Stimulated activated naive CD4-positive, alpha-beta T cell (primary cell): ENCODE measurements around the gene SLC66A2.

Source experiments
- DNase-seq, 6 experiments: peaks; one replicate each; lab custom pipeline; 2025; lab: John Stamatoyannopoulos, UW

The SLC66A2 gene

DNA sequence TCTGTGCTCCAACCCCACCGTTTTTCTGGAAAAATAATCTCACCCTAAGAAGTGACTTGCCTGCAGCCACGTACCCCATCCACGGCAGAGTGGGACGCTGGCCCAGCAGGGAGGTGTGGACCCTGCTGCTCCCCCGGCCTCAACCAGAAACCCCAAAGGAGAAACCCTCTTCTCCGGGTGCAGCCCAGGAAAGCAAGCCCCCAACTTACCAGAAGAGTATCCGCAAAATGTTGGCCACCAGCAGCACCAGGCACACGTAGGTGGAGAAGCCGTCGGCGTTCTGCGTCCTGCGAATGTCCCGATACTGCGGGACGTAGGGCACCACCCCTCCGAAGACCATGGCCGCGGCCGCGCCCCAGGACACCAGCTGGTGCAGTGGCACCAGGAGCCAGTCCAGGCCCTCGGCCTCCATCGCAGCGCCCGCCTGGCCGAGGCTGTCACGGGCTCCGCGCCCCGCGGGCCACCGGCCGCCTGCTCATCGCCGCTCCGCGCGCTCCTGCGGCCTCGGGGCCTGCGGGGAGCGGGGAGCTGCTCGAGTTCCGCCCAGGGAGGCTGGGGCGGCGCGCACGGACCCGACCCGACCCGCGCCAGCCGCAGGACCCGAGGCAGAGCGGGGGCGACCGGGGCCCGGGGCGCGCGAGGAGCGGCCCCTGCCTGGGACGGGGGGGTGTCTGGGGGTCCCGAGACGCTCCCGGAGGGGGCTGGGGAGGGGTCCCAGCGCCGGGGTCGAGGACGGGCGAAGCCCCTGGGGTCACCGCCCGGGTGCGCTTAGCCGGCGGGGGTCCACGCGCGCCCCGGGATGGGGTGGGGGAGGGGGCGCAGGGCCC, 725 bp downstream of the SLC66A2 start:
- DNase-seq = peak in 2 of 6 experiments; percentile 28 to 50

DNA sequence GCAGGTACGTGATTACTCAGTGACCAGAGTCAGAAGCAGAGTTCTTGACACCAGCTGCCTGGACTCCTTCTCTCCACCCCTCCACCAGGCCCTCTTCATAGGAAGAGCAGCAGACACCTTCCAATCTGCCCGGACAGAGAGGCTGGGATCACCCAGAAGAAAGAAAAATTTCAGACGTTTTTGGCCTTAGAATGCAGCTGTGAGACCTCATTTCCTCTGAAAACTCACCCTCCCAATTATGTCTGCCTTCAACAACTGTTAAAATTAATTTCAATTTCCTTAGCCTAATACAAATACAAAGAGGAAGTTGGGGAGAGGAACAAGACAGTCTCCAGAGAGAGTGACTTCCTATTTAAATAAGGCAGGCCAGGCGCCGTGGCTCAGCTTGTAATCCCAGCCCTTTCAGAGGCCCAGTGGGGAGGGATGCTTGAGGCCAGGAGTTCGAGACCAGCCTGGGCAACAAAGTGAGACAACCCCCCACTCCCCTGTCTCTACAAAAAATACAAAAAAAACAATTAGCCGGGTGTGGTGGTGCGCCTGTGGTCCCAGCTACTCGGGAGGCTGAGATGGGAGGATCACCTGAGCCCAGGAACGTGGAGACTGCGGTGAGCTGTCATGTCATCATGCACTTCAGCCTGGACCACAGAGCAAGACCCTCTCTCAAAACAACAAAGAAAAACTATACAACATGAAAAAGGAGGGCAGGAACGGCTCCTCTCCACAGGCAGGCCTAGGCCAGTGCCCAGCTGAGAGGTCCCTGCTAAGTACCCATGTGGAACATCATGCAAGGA, 1.6 kb downstream of the SLC66A2 start:
- DNase-seq = no peak

- DNase-seq = no peak
These were observed 2.6 kb downstream of the SLC66A2 start for GRCh38 chr18:79948719-79949411.

DNA sequence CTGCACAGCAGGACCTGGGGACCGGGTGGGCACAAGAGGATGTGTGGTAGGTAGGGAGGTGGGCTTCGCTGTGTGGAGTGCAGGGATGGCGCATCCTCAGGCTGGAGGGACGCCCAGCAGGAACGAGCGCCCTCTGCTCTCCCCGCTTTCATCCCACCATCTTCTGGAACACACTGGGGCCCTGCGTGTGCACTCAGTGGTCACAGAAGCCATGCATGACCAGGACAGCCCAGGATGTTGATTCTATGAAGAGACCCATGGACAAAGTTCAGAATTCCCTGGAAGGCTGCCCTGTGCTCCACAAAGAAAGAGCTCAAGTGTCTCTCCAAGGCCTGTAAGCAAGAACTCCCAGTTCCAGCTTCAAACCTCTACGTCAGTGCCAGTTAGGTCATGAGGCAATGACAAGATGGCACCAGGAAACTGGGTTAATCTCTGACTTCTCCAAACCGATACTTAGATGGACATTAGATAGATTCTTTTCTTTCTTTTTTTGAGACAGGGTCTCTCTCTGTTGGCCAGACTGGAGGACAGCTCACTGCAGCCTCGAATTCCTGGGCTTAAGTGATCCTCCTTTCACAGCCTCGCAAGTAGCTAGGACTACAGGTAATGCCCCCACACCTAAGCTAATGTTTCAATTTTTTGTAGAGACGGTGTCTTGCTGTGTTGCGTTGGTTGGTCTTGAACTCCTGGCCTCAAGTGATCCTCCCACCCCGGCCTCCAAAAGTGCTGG, 3.4 kb downstream of the SLC66A2 start:
- DNase-seq = no peak

- no peak for DNase-seq
These were observed 4.2 kb downstream of the SLC66A2 start for GRCh38 chr18:79947054-79947755.

GRCh38 chr18:79945118-79946042, 6.1 kb downstream of the SLC66A2 start:
- DNase-seq = no peak

GRCh38 chr18:79944746-79945117, 6.7 kb downstream of the SLC66A2 start:
- no peak for DNase-seq

DNA sequence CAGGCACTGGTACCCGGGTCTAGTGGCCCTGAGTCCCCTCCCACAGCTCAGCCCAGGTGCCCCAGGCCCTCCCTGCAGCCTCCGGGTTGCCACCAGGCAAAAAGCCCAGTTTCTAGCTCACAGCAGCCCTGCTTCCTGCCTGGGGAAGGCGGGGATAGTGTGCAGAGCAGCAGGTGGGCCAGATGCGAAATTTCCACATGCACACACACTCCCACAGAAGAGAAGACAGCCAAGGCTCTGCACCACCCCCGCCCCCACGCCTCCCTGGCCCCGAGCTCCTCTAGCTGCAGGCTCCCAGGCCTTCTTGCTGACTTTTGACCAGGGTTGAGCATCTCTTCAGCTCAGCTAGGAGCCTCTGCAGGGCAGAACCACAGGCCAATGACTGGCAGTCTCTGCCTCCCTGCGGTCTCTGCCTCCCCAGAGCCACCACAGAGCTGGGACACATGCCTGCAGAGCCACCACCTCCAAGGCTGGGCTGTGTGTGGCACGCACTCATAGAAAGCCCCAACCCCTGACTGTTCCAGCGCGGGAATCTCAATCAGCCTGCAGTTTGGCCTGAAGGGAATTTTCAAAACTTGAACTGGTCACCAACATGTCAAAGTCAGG, 7.2 kb downstream of the SLC66A2 start:
- no peak for DNase-seq

DNA sequence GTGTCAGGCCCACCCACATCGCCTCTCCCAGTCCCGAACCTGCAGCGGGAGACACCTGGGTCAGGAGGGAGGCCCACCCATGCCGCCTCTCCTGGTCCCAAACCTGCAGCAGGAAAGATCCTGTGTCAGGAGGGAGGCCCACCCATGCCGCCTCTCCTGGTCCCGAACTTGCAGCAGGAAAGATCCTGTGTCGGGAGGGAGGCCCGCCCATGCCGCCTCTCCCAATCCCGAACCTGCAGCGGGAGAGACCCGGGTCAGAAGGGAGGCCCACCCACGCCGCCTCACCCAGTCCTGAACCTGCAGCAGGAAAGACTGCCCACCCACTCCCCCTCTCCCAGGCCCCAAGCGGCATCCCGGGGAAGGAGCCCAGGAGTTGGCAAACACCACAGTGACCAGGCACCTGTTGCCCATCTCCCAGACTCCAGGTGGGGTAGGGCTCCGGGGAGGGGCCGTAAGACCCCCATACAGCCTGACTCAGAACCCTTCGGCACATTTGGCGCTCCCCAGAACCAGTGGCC, 7.8 kb downstream of the SLC66A2 start:
- no peak for DNase-seq

- no peak for DNase-seq
These were observed 8.5 kb downstream of the SLC66A2 start for GRCh38 chr18:79942786-79943607.

- no peak for DNase-seq
These were observed 9.2 kb downstream of the SLC66A2 start for GRCh38 chr18:79942211-79942610.

DNA sequence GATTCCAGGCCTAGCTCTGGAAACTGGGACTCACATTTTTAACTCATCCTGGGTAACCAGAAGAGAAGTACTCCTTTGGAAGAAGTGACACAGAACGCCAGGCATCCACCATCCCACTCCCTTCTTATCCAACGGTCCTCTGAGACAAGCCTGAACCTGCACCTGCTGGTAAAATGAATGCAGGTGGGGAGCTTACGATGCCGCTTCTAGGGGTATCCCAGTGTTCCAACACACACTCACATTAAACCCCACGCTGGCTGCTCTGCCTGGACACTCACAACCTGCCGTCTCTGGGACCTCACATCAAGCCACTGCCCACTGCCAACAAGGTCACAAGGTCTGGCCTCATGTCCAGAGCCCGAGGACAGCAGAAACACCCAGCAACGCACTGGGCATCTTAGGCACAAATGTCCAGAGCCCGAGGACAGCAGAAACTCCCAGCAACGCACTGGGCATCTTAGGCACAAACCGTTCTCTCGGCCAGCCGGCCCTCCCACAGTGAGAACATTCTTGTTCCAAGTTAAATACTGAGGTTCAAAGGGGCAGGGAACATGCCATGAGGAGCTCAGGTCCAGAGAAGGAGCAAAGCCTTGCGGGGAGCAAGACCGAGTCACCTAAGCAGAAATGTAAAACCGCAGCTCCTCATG, 9.9 kb downstream of the SLC66A2 start:
- DNase-seq = no peak

- no peak for DNase-seq
These were observed 10.5 kb downstream of the SLC66A2 start for GRCh38 chr18:79940814-79941472.

DNA sequence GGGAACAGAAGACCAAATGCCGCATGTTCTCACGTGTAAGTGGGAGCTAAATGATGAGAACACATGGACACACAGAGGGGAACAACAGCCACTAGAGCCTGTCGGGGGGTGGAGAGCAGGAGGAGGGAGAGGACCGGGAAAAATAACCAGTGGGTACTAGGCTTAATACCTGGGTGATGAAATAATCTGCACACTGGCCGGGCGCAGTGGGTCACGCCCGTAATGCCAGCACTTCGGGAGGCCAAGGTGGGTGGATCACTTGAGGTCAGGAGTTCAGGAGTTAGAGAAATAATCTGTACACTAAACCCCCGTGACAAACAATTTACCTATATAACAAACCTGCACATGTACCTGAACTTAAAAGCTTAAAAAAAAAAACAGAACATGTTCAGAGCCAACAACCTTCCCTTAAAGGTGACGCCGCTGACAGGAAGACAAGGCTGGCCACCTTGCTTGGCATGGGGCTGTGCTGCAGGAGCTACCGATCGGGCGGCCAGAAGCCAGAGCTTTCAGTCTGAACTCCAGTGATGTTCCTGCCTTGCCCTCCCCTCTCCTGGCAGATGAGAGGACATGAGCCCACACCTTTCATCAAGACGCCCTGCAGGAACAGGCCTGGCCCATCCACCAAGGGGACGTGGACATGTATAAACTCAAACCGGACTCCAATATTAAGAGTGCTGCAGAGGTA, 11.2 kb downstream of the SLC66A2 start:
- DNase-seq = no peak

DNA sequence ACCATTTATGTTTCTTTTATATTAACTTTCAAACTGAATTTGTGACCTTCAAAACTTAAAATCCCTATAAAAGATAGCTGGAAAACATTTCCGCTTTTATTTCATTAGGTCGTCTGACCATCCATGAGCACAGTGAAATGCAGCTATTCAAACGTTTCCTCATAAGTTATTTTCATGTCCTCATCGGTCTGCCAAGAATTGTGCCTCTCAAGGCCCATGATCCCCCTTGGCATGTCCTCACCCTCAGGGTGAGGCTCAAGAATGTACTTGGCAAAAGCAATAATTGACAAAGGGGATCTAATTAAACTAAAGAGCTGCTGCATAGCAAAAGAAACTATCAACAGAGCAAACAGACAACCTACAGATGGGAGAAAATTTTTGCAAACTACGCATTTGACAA, 12.4 kb downstream of the SLC66A2 start:
- no peak for DNase-seq

DNA sequence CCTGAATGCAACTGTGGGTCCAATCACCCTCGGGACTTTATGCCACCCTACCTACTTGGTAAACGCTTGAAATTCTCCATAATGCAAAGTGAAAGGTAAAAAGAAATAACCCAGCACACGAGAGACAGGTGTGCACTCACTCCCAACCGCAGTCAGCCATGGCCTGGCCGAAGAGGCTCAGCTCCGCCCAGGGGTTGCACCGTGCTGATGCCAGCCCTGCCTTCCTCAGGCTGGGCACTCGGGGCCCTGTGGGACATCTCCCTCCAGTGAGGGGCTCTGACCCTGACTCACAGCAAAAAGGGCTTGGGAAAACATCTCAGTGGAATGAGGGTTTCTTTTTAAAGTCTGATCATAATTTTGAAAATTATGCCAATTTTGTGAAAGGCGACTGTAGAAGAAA, 13.3 kb downstream of the SLC66A2 start:
- no peak for DNase-seq
